Ovary (tissue), 3 donors: ENCODE measurements around the gene SMAP2.

Experiments
- CTCF ChIP-seq, 3 donors: fragments of 450-650 bp in 2 of 3; fragments of 200-600 bp in 1 of 3; IDR thresholded peaks; one replicate each; pipeline versions ENCODE4 v1.5.1 to v1.8.0; 2016 to 2022; ENCODE audit warnings: antibody characterized with exemption in 3 of 3, mild to moderate bottlenecking in 1 of 3
- POLR2A ChIP-seq: fragments of 450-650 bp; IDR thresholded peaks from one replicate; pipeline ENCODE4 v1.6.1; 2017; ENCODE audit warnings: antibody characterized with exemption, mild to moderate bottlenecking, moderate library complexity
- donor health status: DM: no; HTN: no; CAD: no.

GRCh38 chr1:40357625-40358024 is 15.9 kb upstream of the SMAP2 start:
- no peak for TF ChIP-seq CTCF (IDR thresholded peaks at IDR 0.05)
- TF ChIP-seq POLR2A, result no peak
